K562 (cell line): ENCODE measurements around the gene NUDT22. TPM values are rescaled to one million over a fixed set of nuclear protein-coding genes. Genes with fewer than 3 reads are reported as not detected.

Experiments
- ATAC-seq: fragments of 200-7000 bp; cut with Tn5 transposase; 3 replicates; pipeline ENCODE4 v1.9.1; 2020; ENCODE audit warnings: moderate library complexity
- BruUV-seq: library from RNA; stranded (reverse); fragments of 400-500 nt; replicated peaks from 2 replicates; lab custom pipeline; 2021; lab: Mats Ljungman, UMichigan
- CTCF ChIA-PET: fragments of 300-600 bp; formaldehyde crosslinking; extraction: SDS; loops from one replicate; lab custom pipeline; 2021; ENCODE audit warnings: low intra/inter-chr PET ratio; lab: Yijun Ruan, JAX
- POLR2A ChIA-PET: fragments of 300-600, 350-650 bp; sonication (Branson Sonifier 250); formaldehyde crosslinking; extraction: SDS; loops from one replicate; lab custom pipeline; 2021; ENCODE audit warnings: antibody characterized with exemption, inconsistent platforms; lab: Yijun Ruan, JAX
- DNase-seq, 4 experiments: peaks; one replicate each; pipeline versions ENCODE4 v3.0.0 to v3.0.0-alpha.2; 2011 to 2018; ENCODE audit warnings: low spot score in 3 of 4, mixed read lengths in 3 of 4; ENCODE audit errors: extremely low read depth in 1 of 4
- FAIRE-seq: peaks from 2 replicates; lab custom pipeline; 2011; peaks lifted over from hg19 to GRCh38; lab: Jason Lieb, UNC
- H2AFZ ChIP-seq: 2 replicates; pipeline ENCODE4 v1.6.0; 2011; ENCODE audit warnings: low read depth, low read length, control low read depth, inconsistent platforms
- H3K27ac ChIP-seq: fragments of 200-600 bp; 3 replicates; pipeline ENCODE4 v1.8.0; 2011; ENCODE audit warnings: low read depth, mild to moderate bottlenecking, control low read depth, inconsistent platforms, low read length, moderate library complexity, mixed read lengths; ENCODE audit errors: extremely low read depth
- H3K27me3 ChIP-seq, 2 experiments: fragments of 300-600 bp in 1 of 2; 2 replicates in 1 of 2; 3 replicates in 1 of 2; pipeline versions ENCODE4 v1.6.0 to v1.8.0; 2011; ENCODE audit warnings: inconsistent platforms in 2 of 2, low read length in 2 of 2, mild to moderate bottlenecking in 1 of 2, mixed read lengths in 1 of 2, moderate library complexity in 1 of 2; ENCODE audit not compliant: control insufficient read depth in 2 of 2, insufficient read depth in 2 of 2
- H3K36me3 ChIP-seq: fragments of 300-600 bp; 3 replicates; pipeline ENCODE4 v1.8.0; 2011; ENCODE audit warnings: mild to moderate bottlenecking, low read length, inconsistent platforms; ENCODE audit not compliant: control insufficient read depth, insufficient read depth
- H3K4me1 ChIP-seq, 2 experiments: fragments of 200-600 bp in 1 of 2; replicated peaks in 1 of 2; 2 replicates in 1 of 2; 3 replicates in 1 of 2; pipeline versions ENCODE4 v1.5.1 to v1.8.0; 2011; ENCODE audit warnings: inconsistent platforms in 2 of 2, low read length in 2 of 2, mild to moderate bottlenecking in 1 of 2, mixed read lengths in 1 of 2, moderate library complexity in 1 of 2; ENCODE audit not compliant: control insufficient read depth in 2 of 2, insufficient read depth in 2 of 2
- H3K4me2 ChIP-seq: 2 replicates; pipeline ENCODE4 v1.6.1; 2011; ENCODE audit warnings: low read length, control low read depth, inconsistent platforms, mixed read lengths; ENCODE audit not compliant: insufficient read depth
- H3K4me3 ChIP-seq: fragments of 200-600 bp; sonication (generic), shearing (Covaris generic); 2 replicates; pipeline ENCODE4 v1.5.1; 2016; ENCODE audit warnings: control low read depth, inconsistent platforms
- H3K79me2 ChIP-seq: fragments of 200-600 bp; 3 replicates; pipeline ENCODE4 v1.8.0; 2011; ENCODE audit warnings: low read length, inconsistent platforms; ENCODE audit not compliant: control insufficient read depth, insufficient read depth
- H3K9ac ChIP-seq, 2 experiments: 2 replicates each; pipeline versions ENCODE4 v1.6.0 to v1.6.1; 2011; ENCODE audit warnings: low read depth in 2 of 2, low read length in 2 of 2, control low read depth in 1 of 2, inconsistent platforms in 1 of 2, mild to moderate bottlenecking in 1 of 2, mixed read lengths in 1 of 2; ENCODE audit not compliant: insufficient read depth in 1 of 2
- H3K9me1 ChIP-seq: one replicate; pipeline ENCODE4 v1.6.0; 2011; ENCODE audit warnings: inconsistent platforms, mild to moderate bottlenecking, low read length, moderate library complexity; ENCODE audit not compliant: control insufficient read depth, insufficient read depth
- H3K9me3 ChIP-seq: replicated peaks from 2 replicates; pipeline ENCODE4 v1.5.1; 2011; ENCODE audit warnings: low read depth, low read length, inconsistent platforms; ENCODE audit not compliant: control insufficient read depth, insufficient read depth
- H4K20me1 ChIP-seq: replicated peaks from 2 replicates; pipeline ENCODE4 v1.6.1; 2011; ENCODE audit warnings: low read length, inconsistent platforms, mixed read lengths; ENCODE audit not compliant: control insufficient read depth, insufficient read depth
- LCOR ChIP-seq: sonication (generic); formaldehyde crosslinking; IDR thresholded peaks from 2 replicates; pipeline ENCODE4 v1.8.0; 2022; ENCODE audit warnings: mild to moderate bottlenecking, missing genetic modification reagents
- POLR2A ChIP-seq: fragments of 450-650 bp; conservative IDR thresholded peaks from 2 replicates; pipeline ENCODE4 v1.6.1; 2016
- POLR2B ChIP-seq: fragments of 450-650 bp; IDR thresholded peaks from 2 replicates; pipeline ENCODE4 v1.6.1; 2018; ENCODE audit warnings: low read depth; ENCODE audit not compliant: partially characterized antibody
- SUPT5H ChIP-seq: fragments of 450-650 bp; IDR thresholded peaks from 2 replicates; pipeline ENCODE4 v1.6.1; 2016
- WGBS: fragments of 100-300 bp; shearing (Covaris generic); methylation state at CpG from one replicate; pipeline ENCODE4 v1.1.6; 2016; ENCODE audit warnings: low coverage, mixed read lengths; ENCODE audit not compliant: insufficient coverage; ENCODE audit errors: missing lambda C conversion rate; 5-methylcytosine and 5-hydroxymethylcytosine counted together
- in situ Hi-C: fragments of 300-500 bp; cut with MboI; formaldehyde crosslinking; loops from 4 replicates; pipeline ENCODE4 v1.15.0; 2018; ENCODE audit warnings: inconsistent platforms, mixed read lengths
- intact Hi-C: fragments of 100-400 bp; cut with micrococcal nuclease; formaldehyde crosslinking; loops from 2 replicates; pipeline ENCODE4 v1.14.2; 2022
- polyA plus RNA-seq, 8 experiments: library from polyadenylated mRNA; depleted of rRNA in 4 of 8; stranded (reverse) in 5 of 8; unstranded in 3 of 8; fragments of >200 nt; fragmentation: Nextera tagmentation in 2 of 8; fragmentation: Illumina TruSeq in 1 of 8; extraction: Ambion mirVana in 2 of 8; extraction: Trizol in 1 of 8; gene quantifications; 2 replicates each; pipeline versions ENCODE4 v1.2.1 to v1.2.3, GENCODE V29; 2011 to 2014; ENCODE audit warnings: inconsistent platforms in 1 of 8, missing spikeins in 1 of 8
- total RNA-seq, 7 experiments: library from RNA; depleted of rRNA in 6 of 7; stranded (reverse); fragments of >200 nt in 6 of 7; fragmentation: Illumina TruSeq in 2 of 7; extraction: Trizol in 2 of 7; gene quantifications; 2 replicates each; pipeline versions ENCODE4 v1.2.1 to v1.2.3, GENCODE V29; 2011 to 2021; ENCODE audit warnings: low replicate concordance in 1 of 7
- TF ChIP-seq, protein P1 (sequence below): fragments of 150-350 bp; IDR thresholded peaks from 2 replicates; pipeline ENCODE4 v1.6.1; 2014; ENCODE audit warnings: low read depth, mild to moderate bottlenecking, low read length, borderline replicate concordance
- TF ChIP-seq, protein P2 (sequence below): sonication (generic); formaldehyde crosslinking; IDR thresholded peaks from 2 replicates; pipeline ENCODE4 v1.8.1; 2023; ENCODE audit warnings: mild to moderate bottlenecking, missing genetic modification reagents

The NUDT22 gene
- total and polyA plus RNA-seq, 9 of the 15 experiments (the other 6 are each of a cell fraction or from before 2014, with no cell fraction given), result 6.3 to 92.6 (median 37.4) TPM

DNA sequence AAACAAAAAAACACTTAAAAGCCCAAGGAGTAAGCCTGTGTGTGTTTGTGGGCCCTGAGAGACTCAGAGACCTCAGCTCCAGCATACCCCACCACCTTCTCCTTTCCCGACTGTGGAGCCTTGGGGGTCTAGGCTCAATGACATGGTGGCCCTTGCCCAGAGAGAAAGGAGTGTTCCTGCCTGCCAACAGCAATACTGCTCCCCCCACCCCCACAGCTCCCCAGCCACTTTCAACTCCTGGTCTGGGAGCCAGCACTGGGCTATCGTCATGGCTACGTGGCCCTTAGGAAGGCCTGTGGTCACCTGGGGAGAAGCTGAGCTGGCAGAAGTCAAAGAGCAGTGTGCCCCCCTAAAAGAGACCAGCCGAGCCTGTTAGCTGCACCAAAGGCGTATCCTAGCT, 18.0 kb downstream of the NUDT22 start:
- H3K79me2 ChIP-seq, result peaks cover 60% of the 10 kb centered on the region
- intact Hi-C loops (loop anchor here (10.0 kb wide), 1 partner anchor 61 kb away; the partner anchor contains the start of genes CATSPERZ and ESRRA), in situ Hi-C loops (no loop called here)
- WGBS, result 57% methylated on average over 5 of the region's 5 CpGs
- peak overlapping the region; percentile 62; the same call in 2 of the 3 replicates for H3K27ac ChIP-seq
- DNase-seq (peak in 1 of 4 experiments; percentile 36), ATAC-seq (no peak), FAIRE-seq (no peak)
- no peaks in the 10 kb centered on the region for H3K9me1 ChIP-seq
- ChIA-PET POLR2A (interaction anchor here (0.7 to 7.8 kb wide), 8 partner anchors 8 to 142 kb away, joined by 3 to 58 read pairs (median 4); partner anchors contain the start of genes NUDT22, PLCB3, STIP1 and TRPT1), CTCF (no interaction called here)
- H3K4me2 ChIP-seq, result peak overlapping the region; percentile 92; the same call in 1 of the 2 replicates
- H2AFZ ChIP-seq, result no peak overlapping the region
- peaks cover 49% of the 10 kb centered on the region for H3K36me3 ChIP-seq
- no peak overlapping the region for H3K4me3 ChIP-seq
- no TSS peak for BruUV-seq
- H3K27me3 ChIP-seq, result no peaks in the 10 kb centered on the region
- peak; percentile 62 for TF ChIP-seq POLR2A
- no peak for TF ChIP-seq LCOR (CRISPR knock-in tag)
- peak; percentile 29; the same call in 1 of the 2 replicates for TF ChIP-seq SUPT5H
- TF ChIP-seq, protein P1, sequence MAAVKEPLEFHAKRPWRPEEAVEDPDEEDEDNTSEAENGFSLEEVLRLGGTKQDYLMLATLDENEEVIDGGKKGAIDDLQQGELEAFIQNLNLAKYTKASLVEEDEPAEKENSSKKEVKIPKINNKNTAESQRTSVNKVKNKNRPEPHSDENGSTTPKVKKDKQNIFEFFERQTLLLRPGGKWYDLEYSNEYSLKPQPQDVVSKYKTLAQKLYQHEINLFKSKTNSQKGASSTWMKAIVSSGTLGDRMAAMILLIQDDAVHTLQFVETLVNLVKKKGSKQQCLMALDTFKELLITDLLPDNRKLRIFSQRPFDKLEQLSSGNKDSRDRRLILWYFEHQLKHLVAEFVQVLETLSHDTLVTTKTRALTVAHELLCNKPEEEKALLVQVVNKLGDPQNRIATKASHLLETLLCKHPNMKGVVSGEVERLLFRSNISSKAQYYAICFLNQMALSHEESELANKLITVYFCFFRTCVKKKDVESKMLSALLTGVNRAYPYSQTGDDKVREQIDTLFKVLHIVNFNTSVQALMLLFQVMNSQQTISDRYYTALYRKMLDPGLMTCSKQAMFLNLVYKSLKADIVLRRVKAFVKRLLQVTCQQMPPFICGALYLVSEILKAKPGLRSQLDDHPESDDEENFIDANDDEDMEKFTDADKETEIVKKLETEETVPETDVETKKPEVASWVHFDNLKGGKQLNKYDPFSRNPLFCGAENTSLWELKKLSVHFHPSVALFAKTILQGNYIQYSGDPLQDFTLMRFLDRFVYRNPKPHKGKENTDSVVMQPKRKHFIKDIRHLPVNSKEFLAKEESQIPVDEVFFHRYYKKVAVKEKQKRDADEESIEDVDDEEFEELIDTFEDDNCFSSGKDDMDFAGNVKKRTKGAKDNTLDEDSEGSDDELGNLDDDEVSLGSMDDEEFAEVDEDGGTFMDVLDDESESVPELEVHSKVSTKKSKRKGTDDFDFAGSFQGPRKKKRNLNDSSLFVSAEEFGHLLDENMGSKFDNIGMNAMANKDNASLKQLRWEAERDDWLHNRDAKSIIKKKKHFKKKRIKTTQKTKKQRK, result no peak
- TF ChIP-seq, protein P2, sequence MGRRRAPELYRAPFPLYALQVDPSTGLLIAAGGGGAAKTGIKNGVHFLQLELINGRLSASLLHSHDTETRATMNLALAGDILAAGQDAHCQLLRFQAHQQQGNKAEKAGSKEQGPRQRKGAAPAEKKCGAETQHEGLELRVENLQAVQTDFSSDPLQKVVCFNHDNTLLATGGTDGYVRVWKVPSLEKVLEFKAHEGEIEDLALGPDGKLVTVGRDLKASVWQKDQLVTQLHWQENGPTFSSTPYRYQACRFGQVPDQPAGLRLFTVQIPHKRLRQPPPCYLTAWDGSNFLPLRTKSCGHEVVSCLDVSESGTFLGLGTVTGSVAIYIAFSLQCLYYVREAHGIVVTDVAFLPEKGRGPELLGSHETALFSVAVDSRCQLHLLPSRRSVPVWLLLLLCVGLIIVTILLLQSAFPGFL (CRISPR knock-in tag), result no peak
- peak; percentile 16 for TF ChIP-seq POLR2B
- H3K4me1 ChIP-seq, result peaks cover 42 to 86% of the 10 kb centered on the region in 2 experiments
- 0 out of 2 replicates have a peak, but pooled peaks cover 3% of the 10 kb centered on the region for H4K20me1 ChIP-seq
- peak overlapping the region; percentile 31 to 91; a peak in 3 of 4 replicates for H3K9ac ChIP-seq
- no peaks in the 10 kb centered on the region for H3K9me3 ChIP-seq
